Epithelial cell of proximal tubule (primary cell): ENCODE measurements around the gene DMWD. TPM values are rescaled to one million over a fixed set of nuclear protein-coding genes. Genes with fewer than 3 reads are reported as not detected.
"Not testable (repeated sequence)": the region's sequence is repeated elsewhere in the genome, so short reads cannot be mapped to it uniquely, and the experiment has no call there.

ENCODE experiments used
- DNase-seq: peaks from one replicate; pipeline ENCODE4 v3.0.0-alpha.2; 2011; ENCODE audit warnings: low read depth
- H3K4me3 ChIP-seq: 2 replicates; pipeline ENCODE4 v1.5.1; 2011; ENCODE audit warnings: low read depth, mild to moderate bottlenecking, low read length
- total RNA-seq: library from RNA; depleted of rRNA; stranded (reverse); fragments of >200 nt; gene quantifications from 2 replicates; pipeline ENCODE4 v1.2.3, GENCODE V29; 2015
- TF ChIP-seq, protein P1 (sequence below): conservative IDR thresholded peaks from 2 replicates; pipeline ENCODE4 v1.5.1; 2012; ENCODE audit warnings: low read depth, mild to moderate bottlenecking, low read length

Gene DMWD
- total RNA-seq, 1 donor from 2014 or later, result 35.7 TPM

DNA sequence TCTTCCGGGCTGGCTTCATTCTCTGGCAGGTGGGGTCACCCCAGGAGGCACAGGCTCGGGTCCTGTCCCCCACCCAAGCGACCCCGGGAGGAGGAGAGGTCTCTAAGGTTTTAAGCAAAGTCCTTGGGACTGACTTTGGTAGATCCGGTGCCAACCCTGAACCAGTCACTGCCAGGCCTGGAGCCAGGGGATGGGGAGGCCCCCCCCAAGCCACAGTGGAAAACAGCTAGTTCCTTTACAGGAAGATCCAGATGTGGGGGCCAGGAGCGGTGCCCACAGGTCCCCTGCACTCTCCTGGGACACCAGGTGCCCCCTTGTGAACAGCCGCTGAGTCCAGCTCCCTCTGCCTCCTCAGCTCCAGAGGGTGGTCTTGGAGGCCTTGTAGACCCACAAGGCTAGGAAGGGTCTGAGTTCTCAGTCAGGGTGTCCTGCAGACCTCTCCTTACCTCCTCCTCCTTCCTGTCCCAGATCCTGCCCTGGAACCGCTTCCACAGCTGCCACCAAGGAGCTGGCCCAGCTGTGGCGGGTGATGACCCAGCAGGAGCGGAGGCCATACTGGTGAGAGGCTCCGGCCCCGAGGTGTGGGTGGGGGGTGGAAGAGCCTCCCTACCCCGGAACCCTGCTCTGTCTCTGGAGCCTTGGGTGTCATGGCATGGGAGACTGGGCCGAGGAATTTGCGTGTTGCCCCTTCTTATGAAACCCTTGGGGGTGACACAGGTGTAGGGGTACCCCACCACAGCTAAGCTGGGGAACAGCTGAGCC lies 29.6 kb downstream of the DMWD start:
- DNase-seq, result no peak
- TF ChIP-seq, protein P1, sequence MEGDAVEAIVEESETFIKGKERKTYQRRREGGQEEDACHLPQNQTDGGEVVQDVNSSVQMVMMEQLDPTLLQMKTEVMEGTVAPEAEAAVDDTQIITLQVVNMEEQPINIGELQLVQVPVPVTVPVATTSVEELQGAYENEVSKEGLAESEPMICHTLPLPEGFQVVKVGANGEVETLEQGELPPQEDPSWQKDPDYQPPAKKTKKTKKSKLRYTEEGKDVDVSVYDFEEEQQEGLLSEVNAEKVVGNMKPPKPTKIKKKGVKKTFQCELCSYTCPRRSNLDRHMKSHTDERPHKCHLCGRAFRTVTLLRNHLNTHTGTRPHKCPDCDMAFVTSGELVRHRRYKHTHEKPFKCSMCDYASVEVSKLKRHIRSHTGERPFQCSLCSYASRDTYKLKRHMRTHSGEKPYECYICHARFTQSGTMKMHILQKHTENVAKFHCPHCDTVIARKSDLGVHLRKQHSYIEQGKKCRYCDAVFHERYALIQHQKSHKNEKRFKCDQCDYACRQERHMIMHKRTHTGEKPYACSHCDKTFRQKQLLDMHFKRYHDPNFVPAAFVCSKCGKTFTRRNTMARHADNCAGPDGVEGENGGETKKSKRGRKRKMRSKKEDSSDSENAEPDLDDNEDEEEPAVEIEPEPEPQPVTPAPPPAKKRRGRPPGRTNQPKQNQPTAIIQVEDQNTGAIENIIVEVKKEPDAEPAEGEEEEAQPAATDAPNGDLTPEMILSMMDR, result no peak
- H3K4me3 ChIP-seq, result no peak overlapping the region

GRCh38 chr19:45761714-45762113 lies 30.9 kb downstream of the DMWD start:
- TF ChIP-seq, protein P1, result no peak
- H3K4me3 ChIP-seq, result no peak overlapping the region
- no peak for DNase-seq

DNA sequence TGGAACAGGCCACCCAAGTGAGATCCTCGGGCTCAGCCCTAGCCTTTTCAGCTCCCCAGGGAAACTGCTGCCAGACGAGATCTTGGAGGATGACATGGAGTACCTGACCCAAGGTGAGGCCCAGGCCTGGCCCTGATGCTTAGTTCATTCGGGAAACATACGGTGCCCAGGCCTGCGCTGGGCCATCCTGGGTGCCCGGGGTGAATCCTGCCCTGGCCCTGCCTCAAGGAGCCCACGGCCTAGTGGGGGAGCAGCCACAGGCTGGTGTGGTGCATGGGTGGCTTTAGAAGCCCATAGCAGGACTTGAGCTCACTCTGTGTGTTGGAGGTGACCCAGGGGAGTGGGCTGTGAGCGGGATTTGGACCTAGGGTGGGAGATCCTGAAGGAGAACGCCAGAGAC lies 33.7 kb downstream of the DMWD start:
- TF ChIP-seq, protein P1, result no peak
- DNase-seq, result no peak
- H3K4me3 ChIP-seq, result no peak overlapping the region

- no peak overlapping the region for H3K4me3 ChIP-seq
- TF ChIP-seq, protein P1, result no peak
- DNase-seq, result no peak
These were observed 35.0 kb downstream of the DMWD start for GRCh38 chr19:45757695-45758094.

DNA sequence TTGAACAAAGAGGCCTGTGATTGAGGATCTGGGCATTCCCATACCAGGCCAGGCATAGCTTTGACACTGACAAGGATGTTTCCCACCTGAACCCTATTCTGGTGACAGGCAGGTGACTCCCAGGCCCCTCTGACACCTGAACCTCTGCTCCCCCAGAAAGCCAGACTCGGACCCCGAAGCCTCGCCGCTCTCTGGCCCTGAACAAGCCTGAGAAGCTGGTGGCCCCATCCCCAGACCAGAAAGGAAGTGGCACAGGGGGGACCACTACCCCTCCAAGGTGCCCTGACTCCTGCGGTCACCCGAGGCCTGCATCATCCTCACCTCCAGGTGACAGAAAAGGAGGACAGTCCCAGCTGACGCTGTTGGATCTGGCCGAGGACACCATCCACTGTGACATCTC lies 38.3 kb downstream of the DMWD start:
- H3K4me3 ChIP-seq, result no peak overlapping the region
- DNase-seq, result no peak
- TF ChIP-seq, protein P1, result no peak

GRCh38 chr19:45753548-45753947 lies 39.1 kb downstream of the DMWD start:
- TF ChIP-seq, protein P1, result peak; percentile 10
- no peak for DNase-seq
- no peak overlapping the region for H3K4me3 ChIP-seq

DNA sequence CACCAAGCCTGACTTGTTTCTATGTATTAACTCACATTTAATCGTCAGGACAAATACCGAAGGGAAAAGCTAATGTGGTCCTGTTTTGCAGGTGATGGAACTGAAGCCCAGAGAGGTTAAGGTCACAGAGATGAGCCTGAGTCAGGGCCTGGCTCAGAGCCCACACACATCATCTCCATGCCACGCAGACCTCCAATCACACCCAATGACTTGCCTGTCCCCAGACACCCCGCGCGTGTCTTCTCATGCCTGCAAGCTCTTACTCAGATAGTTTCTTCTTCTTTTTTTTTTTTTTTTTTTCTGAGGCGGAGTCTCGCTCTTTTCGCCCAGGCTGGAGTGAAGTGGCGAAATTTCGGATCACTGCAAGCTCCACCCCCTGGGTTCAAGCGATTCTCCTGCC lies 40.0 kb downstream of the DMWD start:
- TF ChIP-seq, protein P1, result no peak
- H3K4me3 ChIP-seq, result no peak overlapping the region
- no peak for DNase-seq

- DNase-seq, H3K4me3 ChIP-seq: not testable (repeated sequence)
These were observed 41.2 kb downstream of the DMWD start for GRCh38 chr19:45751483-45751882.
